ENCODE results near the gene CYP2B6. TPM values are rescaled to one million over a fixed set of nuclear protein-coding genes. Genes with fewer than 3 reads are reported as not detected.

CYP2B6 gene
- total RNA-seq, 3 donors from 2014 or later (not counting 1 experiment from before 2014, with no cell fraction given): not detected

DNA sequence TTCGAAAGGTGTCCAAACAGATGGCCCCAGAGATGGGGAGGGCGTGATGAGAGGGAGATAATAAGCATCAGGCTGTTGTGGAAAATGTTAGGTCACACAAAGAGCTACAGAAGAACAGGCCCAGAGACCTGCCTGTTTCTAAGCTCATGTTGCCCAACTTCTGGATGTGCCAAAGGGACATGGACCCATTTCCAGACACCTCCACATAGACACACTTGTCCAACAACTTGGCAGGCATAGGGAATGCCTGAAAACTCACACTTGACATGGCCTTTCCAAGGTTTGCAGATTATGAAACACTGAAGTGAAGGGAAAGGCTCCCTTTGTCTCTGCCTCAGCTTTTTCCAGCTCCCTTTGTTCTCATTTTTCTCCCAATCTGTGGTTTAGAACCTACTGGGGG, 43.5 kb upstream of the CYP2B6 start:
- Histone ChIP-seq H3K27ac (ENCODE audit: low read length) (no peak overlapping the region), H3K36me3 (ENCODE audit: control insufficient read depth, insufficient read depth, low read length) (no peaks in the 10 kb centered on the region), H3K4me3 (ENCODE audit: low read length) (no peak overlapping the region), H3K4me1 (ENCODE audit: control insufficient read depth, insufficient read depth, low read length) (no peaks in the 10 kb centered on the region), H3K9me3 (ENCODE audit: control insufficient read depth, insufficient read depth, low read length) (peaks cover 3% of the 10 kb centered on the region), H3K27me3 (ENCODE audit: control insufficient read depth, insufficient read depth, low read length) (no peaks in the 10 kb centered on the region)
- no peak overlapping the region for H3K4me3 Mint-ChIP-seq
- WGBS (ENCODE audit: insufficient coverage): 75% methylated on average over 2 of the region's 2 CpGs
- intact Hi-C loops (cut with micrococcal nuclease): no loop called here
- ATAC-seq (no peak), DNase-seq (no peak)
- peaks cover 1 to 2% of the 10 kb centered on the region in 2 donors for H3K9me3 Mint-ChIP-seq
- no peaks in the 10 kb centered on the region for H3K4me1 Mint-ChIP-seq
- H3K36me3 Mint-ChIP-seq: peaks cover 4% of the 10 kb centered on the region
- TF ChIP-seq, protein P1, sequence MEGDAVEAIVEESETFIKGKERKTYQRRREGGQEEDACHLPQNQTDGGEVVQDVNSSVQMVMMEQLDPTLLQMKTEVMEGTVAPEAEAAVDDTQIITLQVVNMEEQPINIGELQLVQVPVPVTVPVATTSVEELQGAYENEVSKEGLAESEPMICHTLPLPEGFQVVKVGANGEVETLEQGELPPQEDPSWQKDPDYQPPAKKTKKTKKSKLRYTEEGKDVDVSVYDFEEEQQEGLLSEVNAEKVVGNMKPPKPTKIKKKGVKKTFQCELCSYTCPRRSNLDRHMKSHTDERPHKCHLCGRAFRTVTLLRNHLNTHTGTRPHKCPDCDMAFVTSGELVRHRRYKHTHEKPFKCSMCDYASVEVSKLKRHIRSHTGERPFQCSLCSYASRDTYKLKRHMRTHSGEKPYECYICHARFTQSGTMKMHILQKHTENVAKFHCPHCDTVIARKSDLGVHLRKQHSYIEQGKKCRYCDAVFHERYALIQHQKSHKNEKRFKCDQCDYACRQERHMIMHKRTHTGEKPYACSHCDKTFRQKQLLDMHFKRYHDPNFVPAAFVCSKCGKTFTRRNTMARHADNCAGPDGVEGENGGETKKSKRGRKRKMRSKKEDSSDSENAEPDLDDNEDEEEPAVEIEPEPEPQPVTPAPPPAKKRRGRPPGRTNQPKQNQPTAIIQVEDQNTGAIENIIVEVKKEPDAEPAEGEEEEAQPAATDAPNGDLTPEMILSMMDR (IDR thresholded peaks at IDR 0.05): no peak
- H3K27me3 Mint-ChIP-seq (ENCODE audit: low read depth in 2 of 2): peaks cover 16 to 18% of the 10 kb centered on the region in 2 donors
- H3K27ac Mint-ChIP-seq: no peak overlapping the region

GRCh38 chr19:40948580-40949299, 42.3 kb upstream of the CYP2B6 start:
- Histone ChIP-seq H3K27me3 (ENCODE audit: control insufficient read depth, insufficient read depth, low read length) (no peaks in the 10 kb centered on the region), H3K27ac (ENCODE audit: low read length) (no peak overlapping the region), H3K4me3 (ENCODE audit: low read length) (no peak overlapping the region), H3K9me3 (ENCODE audit: control insufficient read depth, insufficient read depth, low read length) (peaks cover 14% of the 10 kb centered on the region), H3K4me1 (ENCODE audit: control insufficient read depth, insufficient read depth, low read length) (no peaks in the 10 kb centered on the region), H3K36me3 (ENCODE audit: control insufficient read depth, insufficient read depth, low read length) (no peaks in the 10 kb centered on the region)
- Mint-ChIP-seq H3K27me3 (ENCODE audit: low read depth in 2 of 2) (peaks cover 16 to 22% of the 10 kb centered on the region in 2 donors), H3K4me3 (no peak overlapping the region), H3K27ac (no peak overlapping the region), H3K36me3 (peaks cover 16% of the 10 kb centered on the region), H3K4me1 (no peaks in the 10 kb centered on the region), H3K9me3 (peaks cover 5 to 6% of the 10 kb centered on the region in 2 donors)
- ATAC-seq (no peak), DNase-seq (no peak)
- intact Hi-C loops (cut with micrococcal nuclease): no loop called here
- WGBS (ENCODE audit: insufficient coverage): 87% methylated on average over 12 of the region's 18 CpGs
- TF ChIP-seq, protein P1 (IDR thresholded peaks at IDR 0.05): no peak

- intact Hi-C loops (cut with micrococcal nuclease): no loop called here
- H3K4me1 Mint-ChIP-seq: no peaks in the 10 kb centered on the region
- no peak for ATAC-seq
Measured at GRCh38 chr19:40954573-40954972, 36.5 kb upstream of the CYP2B6 start.

More at GRCh38 chr19:40954573-40954972, 36.5 kb upstream of the CYP2B6 start:
- no peak overlapping the region for H3K27ac Mint-ChIP-seq
- 92% methylated on average over 10 of the region's 10 CpGs for WGBS (ENCODE audit: insufficient coverage)
- Histone ChIP-seq H3K27me3 (ENCODE audit: control insufficient read depth, insufficient read depth, low read length) (no peaks in the 10 kb centered on the region), H3K4me3 (ENCODE audit: low read length) (no peak overlapping the region), H3K4me1 (ENCODE audit: control insufficient read depth, insufficient read depth, low read length) (no peaks in the 10 kb centered on the region), H3K9me3 (ENCODE audit: control insufficient read depth, insufficient read depth, low read length) (peaks cover 43% of the 10 kb centered on the region), H3K36me3 (ENCODE audit: control insufficient read depth, insufficient read depth, low read length) (no peaks in the 10 kb centered on the region), H3K27ac (ENCODE audit: low read length) (no peak overlapping the region)
- peaks cover 10 to 11% of the 10 kb centered on the region in 2 donors for H3K9me3 Mint-ChIP-seq
- TF ChIP-seq, protein P1 (IDR thresholded peaks at IDR 0.05): no peak
- peaks cover 37% of the 10 kb centered on the region for H3K36me3 Mint-ChIP-seq
- DNase-seq: no peak
- peaks cover 6 to 8% of the 10 kb centered on the region in 2 donors for H3K27me3 Mint-ChIP-seq (ENCODE audit: low read depth in 2 of 2)
- H3K4me3 Mint-ChIP-seq: no peak overlapping the region
